GM03348 (cell line): ENCODE results near the gene ZNF436.

Source experiments
- DNase-seq: peaks from one replicate; pipeline ENCODE4 v3.0.0; 2012; ENCODE audit warnings: low spot score

Gene ZNF436

DNA sequence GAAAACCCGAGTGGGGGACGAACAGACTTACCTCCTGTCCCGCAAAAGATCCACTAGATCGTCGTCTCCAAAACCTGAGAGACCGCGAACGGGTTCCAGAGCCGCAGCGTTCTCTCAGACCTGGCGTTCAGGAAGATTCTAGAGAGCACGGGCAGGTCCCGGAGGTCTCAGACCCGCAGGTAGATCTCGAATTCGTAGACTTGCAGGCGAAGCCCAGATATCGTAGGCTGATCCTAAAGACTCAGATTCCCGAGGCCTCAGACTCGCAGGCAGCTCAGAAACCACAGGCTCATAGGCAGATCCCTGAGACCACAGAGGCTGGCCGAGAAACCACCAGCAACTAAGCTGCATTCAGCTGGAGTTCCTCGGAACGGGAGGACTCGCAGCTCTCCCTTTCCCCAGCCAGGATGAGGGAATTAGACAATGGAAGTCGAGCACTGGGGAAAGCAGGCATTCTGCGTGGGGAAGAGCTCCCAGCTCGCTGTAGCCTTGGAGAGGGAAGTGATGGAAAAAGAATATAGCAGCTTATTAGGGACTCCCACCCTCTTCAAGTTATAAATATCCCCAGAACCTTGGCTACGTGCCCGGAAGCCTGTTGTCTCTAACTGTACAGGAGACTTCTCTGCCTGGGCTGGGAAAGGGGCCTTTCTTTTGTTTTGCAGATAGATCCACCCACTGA, at the start of gene ZNF436:
ZNF436 (minus strand) TSS at position 502 of the 679 bp plus-strand sequence. CDS start 1,831 bp downstream, outside the sequence.
- DNase-seq = peak; percentile 61

- no peak for DNase-seq
Measured at GRCh38 chr1:23419180-23419579, 49.5 kb upstream of the ZNF436 start.

DNA sequence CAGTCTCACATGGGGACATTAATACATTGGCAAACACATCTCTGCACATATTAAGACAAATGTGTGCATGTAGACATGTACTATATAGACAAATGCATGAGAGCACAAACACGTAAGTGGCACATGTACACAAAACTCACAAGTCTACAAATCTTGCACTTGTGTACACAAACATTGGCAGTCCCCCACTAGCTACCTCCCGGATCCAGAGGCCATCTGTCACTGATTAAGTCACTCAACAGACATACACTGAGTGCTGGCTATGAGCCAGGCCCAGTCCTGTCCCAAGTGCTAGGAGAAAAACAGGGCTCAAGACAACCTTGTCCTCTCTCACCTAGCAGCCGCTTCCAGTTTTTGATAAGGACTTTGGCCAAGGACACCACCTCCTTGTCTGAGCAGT, 47.9 kb upstream of the ZNF436 start:
- DNase-seq = no peak

DNA sequence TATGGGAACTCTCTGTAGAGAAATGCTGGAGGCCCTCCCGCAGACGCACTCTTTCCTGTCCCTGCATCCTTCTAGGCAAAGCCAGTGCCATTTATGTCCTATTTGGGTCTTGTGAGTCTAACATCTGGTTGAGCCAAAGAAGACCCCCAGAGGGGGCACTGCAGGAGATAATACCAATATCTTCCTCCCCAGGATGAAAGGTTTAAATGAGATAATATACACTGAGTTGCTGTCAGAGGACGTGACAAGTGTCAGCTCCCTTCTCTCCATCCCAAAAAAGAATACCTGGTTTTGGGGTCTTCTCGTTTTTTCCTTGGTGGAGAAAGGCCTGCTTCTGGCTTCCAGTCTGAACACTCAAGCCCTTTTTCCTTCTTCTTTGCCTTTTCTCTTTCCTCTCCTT, 47.3 kb upstream of the ZNF436 start:
- no peak for DNase-seq

DNA sequence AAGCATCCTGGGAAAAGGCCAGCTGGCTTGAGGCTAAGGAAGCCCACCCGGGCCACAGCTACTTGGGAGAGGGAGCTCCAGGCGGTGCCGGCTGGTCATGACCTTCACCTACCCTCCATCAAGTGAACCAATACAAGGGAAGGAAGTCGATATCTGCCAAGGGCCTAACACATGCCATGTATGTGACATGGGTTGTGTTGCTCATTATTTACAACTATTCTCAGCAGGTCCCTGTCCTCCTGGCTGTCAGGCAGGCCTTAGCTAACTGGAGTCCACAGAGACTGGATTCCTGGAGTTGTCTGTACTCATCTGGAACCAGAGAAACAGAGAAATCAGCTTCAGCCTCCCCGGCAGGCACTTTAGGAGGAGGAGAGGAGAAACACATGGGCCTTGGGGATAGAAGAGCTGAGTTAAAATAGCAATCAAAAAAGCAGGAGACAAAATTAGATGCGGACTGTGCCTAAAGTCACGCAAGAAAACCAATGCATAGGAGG, 39.2 kb upstream of the ZNF436 start:
- DNase-seq = no peak

GRCh38 chr1:23407016-23407630, 37.5 kb upstream of the ZNF436 start:
- no peak for DNase-seq

- no peak for DNase-seq
Measured at GRCh38 chr1:23405946-23406345, 36.3 kb upstream of the ZNF436 start.

GRCh38 chr1:23403735-23404486, 34.3 kb upstream of the ZNF436 start:
- DNase-seq = peak; percentile 92

GRCh38 chr1:23403355-23403734, 33.7 kb upstream of the ZNF436 start:
- no peak for DNase-seq

DNA sequence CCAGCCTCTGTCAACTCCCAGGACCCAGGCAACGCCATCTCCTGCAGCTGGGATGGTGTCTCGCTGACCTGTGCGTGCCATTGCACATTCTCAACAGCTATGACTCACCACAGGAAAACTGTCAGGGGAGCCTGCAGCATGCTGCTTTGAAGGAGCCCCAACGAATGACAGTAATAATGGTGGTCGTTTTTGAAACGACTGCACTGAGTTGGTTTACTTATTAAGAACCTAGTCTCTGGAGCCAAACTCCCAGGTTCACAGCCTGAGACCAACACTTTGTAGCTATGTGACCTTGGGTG, 33.4 kb upstream of the ZNF436 start:
- peak; percentile 69 for DNase-seq

- DNase-seq = no peak
Measured at GRCh38 chr1:23402286-23403037, 32.8 kb upstream of the ZNF436 start.

DNA sequence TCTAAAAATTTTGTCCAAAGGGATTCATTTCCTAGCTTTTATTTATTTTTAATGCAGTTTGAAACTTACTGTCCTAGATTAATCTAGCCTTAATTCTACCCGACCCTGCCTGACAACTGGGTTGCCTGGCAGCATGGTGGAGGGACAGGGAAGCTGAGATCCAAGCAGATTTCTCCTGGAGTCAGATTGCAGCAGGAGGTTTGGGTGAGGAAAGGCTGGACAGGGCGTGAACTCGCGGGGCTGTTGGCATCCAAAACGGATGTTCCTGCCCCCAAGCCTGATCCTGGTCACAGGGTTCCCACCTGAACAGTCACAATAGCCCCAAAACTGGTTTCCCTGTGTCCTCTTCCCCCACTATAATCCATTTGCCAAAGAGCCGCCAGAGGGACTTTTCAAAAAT, 31.7 kb upstream of the ZNF436 start:
- DNase-seq = no peak

GRCh38 chr1:23400324-23401114, 30.9 kb upstream of the ZNF436 start:
- DNase-seq = peak; percentile 66

DNA sequence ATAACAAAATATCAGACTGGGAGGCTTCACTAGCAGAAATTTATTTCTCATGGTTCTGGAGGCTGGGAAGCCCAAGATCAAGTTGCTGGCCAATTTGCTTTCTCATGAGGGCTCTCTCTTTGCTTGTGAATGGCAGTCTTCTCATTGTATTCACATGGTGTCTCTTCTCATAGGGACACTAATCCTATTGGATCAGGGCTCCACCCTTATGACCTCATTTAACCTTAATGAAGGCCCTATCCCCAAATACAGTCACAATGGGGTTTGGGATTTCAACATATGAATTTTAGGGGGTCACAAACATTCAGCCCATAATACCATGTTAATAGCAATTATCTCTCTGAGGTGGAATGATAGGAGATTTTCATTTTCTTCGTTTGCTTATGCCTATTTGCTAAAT, 29.6 kb upstream of the ZNF436 start:
- DNase-seq = no peak

- no peak for DNase-seq
Measured at GRCh38 chr1:23397908-23398307, 28.3 kb upstream of the ZNF436 start.

- no peak for DNase-seq
Measured at GRCh38 chr1:23396380-23396779, 26.7 kb upstream of the ZNF436 start.

DNA sequence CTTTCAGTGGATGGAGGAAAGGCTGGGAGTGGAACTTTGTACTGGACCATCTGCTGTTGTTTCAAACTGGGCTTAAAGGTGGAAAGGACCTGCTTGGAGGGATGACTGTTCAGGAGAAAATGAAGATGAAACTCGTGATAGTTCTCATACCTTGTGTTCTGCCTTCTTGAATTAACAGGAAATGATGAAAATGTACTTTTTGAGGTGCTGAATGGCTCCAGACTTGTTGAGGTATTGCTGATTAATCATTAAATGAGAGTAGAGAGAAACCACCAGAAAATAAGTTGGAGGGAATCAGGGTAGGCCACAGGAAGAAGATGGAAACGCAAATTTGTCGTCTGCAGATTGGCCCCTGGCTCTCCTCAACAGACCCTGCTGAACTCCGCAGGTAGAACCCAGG, 26.2 kb upstream of the ZNF436 start:
- no peak for DNase-seq

- DNase-seq = no peak
Measured at GRCh38 chr1:23395154-23395724, 25.6 kb upstream of the ZNF436 start.

DNA sequence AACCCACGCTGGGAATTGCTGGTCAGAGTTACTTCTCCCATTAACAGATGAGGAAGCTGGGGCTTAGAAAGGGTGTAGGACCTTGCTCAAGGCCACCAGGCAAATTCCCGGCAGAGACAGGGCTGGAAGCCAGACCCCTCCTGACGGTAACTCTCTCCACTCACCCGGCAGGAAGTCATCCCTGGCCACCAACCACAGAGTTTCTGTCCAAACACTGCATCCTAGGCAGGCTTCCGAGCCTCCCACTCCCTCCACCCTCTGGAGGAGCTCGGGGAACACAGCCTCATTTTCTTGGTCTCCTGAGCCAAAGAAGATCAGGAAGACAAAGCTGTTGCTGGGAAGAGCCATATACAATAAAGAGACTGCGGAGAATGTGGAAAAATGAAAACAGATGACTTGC, 25.0 kb upstream of the ZNF436 start:
- DNase-seq = peak; percentile 94

DNA sequence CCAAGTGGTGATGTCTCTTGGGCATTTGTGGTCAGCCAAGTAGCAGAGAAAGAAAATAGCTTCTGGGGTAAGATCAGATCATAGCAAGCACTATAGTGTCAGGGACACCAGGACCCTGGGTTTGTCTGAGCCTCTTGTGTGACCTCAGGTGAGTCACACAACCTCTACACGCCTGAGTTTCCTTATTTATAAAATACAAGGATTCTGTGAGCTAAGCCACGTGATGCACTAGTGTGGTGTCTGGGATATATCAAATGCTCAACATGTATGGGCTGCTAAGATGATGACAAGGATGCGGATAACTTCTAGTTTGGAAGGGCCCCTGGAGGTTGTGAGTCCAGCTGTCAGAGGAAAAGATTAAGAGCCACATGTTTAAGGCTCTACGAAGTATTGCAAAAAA, 24.5 kb upstream of the ZNF436 start:
- DNase-seq = peak; percentile 74

DNA sequence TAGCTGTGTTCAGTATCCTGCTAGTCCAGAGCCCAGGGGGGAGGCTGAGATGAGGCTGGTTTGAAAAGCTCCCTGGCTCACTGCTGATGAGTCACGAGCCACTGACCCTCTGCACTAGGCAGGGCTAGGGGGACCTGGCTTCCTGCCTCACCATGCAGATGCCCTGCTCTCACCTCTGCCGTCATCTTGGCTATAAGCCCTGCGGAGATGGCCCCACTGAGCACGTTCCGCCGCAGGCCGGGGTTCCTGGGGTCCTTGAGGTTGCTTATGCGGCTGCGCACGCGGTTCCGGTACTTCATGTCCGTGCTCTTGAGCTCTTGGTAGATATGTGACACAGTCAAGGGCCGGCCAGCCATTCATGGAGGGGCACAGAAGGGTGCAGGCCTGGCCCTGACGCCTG, 24.1 kb upstream of the ZNF436 start:
- DNase-seq = peak; percentile 69
